Measurements from ENCODE around the gene MAML2. TPM values are rescaled to one million over a fixed set of nuclear protein-coding genes. Genes with fewer than 3 reads are reported as not detected.
A peak's percentile ranks its signal among the peaks of the same experiment; 100 is the strongest.

The MAML2 gene
- total and polyA plus RNA-seq, 2 experiments from 2014 or later, result 2.0 to 7.1 TPM

- ATAC-seq, result no peak
Observed at GRCh38 chr11:96329855-96330510, 13.0 kb downstream of the MAML2 start.

More at GRCh38 chr11:96329855-96330510, 13.0 kb downstream of the MAML2 start:
- Mint-ChIP-seq H3K27me3 (ENCODE audit: insufficient read depth, low read depth, poor library complexity) (no peaks in the 10 kb centered on the region), H3K4me1 (peaks cover 67% of the 10 kb centered on the region), H3K27ac (no peak overlapping the region), H3K4me3 (no peak overlapping the region), H3K36me3 (ENCODE audit: low read depth) (no peaks in the 10 kb centered on the region), H3K9me3 (no peaks in the 10 kb centered on the region)
- no peaks in the 10 kb centered on the region for H4K20me1 ChIP-seq (replicated peaks; ENCODE audit: insufficient read depth)
- no peaks in the 10 kb centered on the region for H3K36me3 ChIP-seq (ENCODE audit: insufficient read depth)
- DNase-seq (ENCODE audit: low spot score), result no peak
- H3F3A ChIP-seq (replicated peaks; ENCODE audit: low read depth), result 0 out of 2 replicates have a peak, but pooled peaks cover 1% of the 10 kb centered on the region
- H3K4me2 ChIP-seq, result peak overlapping the region; percentile 15; the same call in 1 of the 2 replicates
- TF ChIP-seq JUNB (IDR thresholded peaks at IDR 0.05; ENCODE audit: unreplicated experiment), result no peak
- no peak for TF ChIP-seq NANOG (IDR thresholded peaks at IDR 0.05; ENCODE audit: borderline replicate concordance)
- no peak for TF ChIP-seq CTCF (conservative IDR thresholded peaks at IDR 0.05; ENCODE audit: low read depth in 2 of 2)
- TF ChIP-seq EZH2 (IDR thresholded peaks at IDR 0.05; ENCODE audit: low read depth, unreplicated experiment), result no peak
- TF ChIP-seq REST (IDR thresholded peaks at IDR 0.05; ENCODE audit: unreplicated experiment), result no peak
- no peak for TF ChIP-seq EZH2phosphoT487 (IDR thresholded peaks at IDR 0.05; ENCODE audit: unreplicated experiment)
- TF ChIP-seq ZNF462 (CRISPR knock-in tag; IDR thresholded peaks at IDR 0.05), result no peak
- no peak for TF ChIP-seq POLR2AphosphoS5 (IDR thresholded peaks at IDR 0.05; ENCODE audit: low read depth)
- TF ChIP-seq STAT1 (IDR thresholded peaks at IDR 0.05; ENCODE audit: unreplicated experiment), result no peak
- peaks cover 4% of the 10 kb centered on the region; the same call in 1 of the 2 replicates for H3K9me2 ChIP-seq (ENCODE audit: insufficient read depth)
- H3K27ac ChIP-seq (ENCODE audit: low read depth), result no peak overlapping the region; the same call in 1 of the 2 replicates
- H3K4me3 ChIP-seq, result no peak overlapping the region
- peaks cover 79% of the 10 kb centered on the region for H3K4me1 ChIP-seq (ENCODE audit: insufficient read depth)
- no peaks in the 10 kb centered on the region for H3K27me3 ChIP-seq (ENCODE audit: insufficient read depth)
- no peak overlapping the region for H2AFZ ChIP-seq
- H3K79me2 ChIP-seq (replicated peaks; ENCODE audit: insufficient read depth), result peaks cover 64% of the 10 kb centered on the region

Measured in GM23338 (cell line).